ENCODE results near the gene CRELD1. TPM values are rescaled to one million over a fixed set of nuclear protein-coding genes. Genes with fewer than 3 reads are reported as not detected.

The CRELD1 gene
- total RNA-seq, 1 experiment from 2014 or later = 18.7 TPM

DNA sequence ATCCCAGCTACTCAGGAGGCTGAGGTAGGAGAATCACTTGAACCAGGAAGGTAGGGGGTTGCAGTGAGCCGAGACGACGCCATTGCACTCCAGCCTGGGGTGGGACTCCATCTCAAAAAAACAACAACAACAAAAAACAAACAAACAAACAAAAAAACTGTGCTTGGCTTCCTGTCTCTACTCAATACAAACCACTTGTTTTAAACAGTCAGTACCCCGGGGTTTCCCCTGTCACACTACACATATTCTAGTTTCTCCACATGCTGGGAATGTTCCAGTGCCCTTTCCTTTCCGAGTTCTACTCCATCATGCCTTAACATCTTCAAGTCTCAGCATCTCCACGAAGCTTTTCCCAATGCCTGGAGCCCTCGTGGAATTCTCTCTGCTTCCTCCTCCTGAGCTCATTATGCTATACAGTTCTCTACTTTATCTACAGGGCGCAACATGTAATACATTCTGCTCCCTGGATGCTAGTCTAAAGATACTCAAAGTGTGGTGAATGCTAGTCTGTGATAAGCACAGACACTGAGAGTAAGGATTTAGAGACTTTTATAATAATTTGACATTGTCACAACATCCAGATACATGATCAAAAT is 45.2 kb downstream of the CRELD1 start:
- Histone ChIP-seq H3K9ac (ENCODE audit: low read length) (no peak overlapping the region), H3K27me3 (ENCODE audit: insufficient read depth, low read length) (no peaks in the 10 kb centered on the region), H3K4me3 (replicated peaks in 1 of 2; ENCODE audit: low read depth in 1 of 2, low read length in 2 of 2) (no peak overlapping the region), H3K4me2 (ENCODE audit: low read length) (no peak overlapping the region), H3K9me3 (ENCODE audit: control insufficient read depth in 1 of 2, insufficient read depth in 1 of 2, low read depth in 1 of 2, low read length in 2 of 2) (no peaks in the 10 kb centered on the region), H4K20me1 (ENCODE audit: insufficient read depth) (no peaks in the 10 kb centered on the region), H3K36me3 (ENCODE audit: control insufficient read depth in 1 of 2, insufficient read depth in 2 of 2, low read length in 2 of 2) (no peaks in the 10 kb centered on the region; a peak in 1 of 4 replicates), H3K27ac (ENCODE audit: low read depth, low read length) (no peak overlapping the region), H3K4me1 (ENCODE audit: control insufficient read depth in 1 of 2, insufficient read depth in 2 of 2, low read length in 2 of 2) (peaks cover 19 to 28% of the 10 kb centered on the region in 2 experiments), H2AFZ (ENCODE audit: low read depth, low read length, poor library complexity, severe bottlenecking) (no peak overlapping the region), H3K79me2 (ENCODE audit: insufficient read depth, low read length) (peaks cover 23% of the 10 kb centered on the region), H3K9me2 (ENCODE audit: insufficient read depth) (no peaks in the 10 kb centered on the region)
- TF ChIP-seq JUND (IDR thresholded peaks at IDR 0.05) = no peak
- no peak for TF ChIP-seq CBX3 (IDR thresholded peaks at IDR 0.05; ENCODE audit: low read depth)
- TF ChIP-seq EGR1 (IDR thresholded peaks at IDR 0.05; ENCODE audit: low read depth) = no peak
- TF ChIP-seq, protein P1, sequence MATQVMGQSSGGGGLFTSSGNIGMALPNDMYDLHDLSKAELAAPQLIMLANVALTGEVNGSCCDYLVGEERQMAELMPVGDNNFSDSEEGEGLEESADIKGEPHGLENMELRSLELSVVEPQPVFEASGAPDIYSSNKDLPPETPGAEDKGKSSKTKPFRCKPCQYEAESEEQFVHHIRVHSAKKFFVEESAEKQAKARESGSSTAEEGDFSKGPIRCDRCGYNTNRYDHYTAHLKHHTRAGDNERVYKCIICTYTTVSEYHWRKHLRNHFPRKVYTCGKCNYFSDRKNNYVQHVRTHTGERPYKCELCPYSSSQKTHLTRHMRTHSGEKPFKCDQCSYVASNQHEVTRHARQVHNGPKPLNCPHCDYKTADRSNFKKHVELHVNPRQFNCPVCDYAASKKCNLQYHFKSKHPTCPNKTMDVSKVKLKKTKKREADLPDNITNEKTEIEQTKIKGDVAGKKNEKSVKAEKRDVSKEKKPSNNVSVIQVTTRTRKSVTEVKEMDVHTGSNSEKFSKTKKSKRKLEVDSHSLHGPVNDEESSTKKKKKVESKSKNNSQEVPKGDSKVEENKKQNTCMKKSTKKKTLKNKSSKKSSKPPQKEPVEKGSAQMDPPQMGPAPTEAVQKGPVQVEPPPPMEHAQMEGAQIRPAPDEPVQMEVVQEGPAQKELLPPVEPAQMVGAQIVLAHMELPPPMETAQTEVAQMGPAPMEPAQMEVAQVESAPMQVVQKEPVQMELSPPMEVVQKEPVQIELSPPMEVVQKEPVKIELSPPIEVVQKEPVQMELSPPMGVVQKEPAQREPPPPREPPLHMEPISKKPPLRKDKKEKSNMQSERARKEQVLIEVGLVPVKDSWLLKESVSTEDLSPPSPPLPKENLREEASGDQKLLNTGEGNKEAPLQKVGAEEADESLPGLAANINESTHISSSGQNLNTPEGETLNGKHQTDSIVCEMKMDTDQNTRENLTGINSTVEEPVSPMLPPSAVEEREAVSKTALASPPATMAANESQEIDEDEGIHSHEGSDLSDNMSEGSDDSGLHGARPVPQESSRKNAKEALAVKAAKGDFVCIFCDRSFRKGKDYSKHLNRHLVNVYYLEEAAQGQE (IDR thresholded peaks at IDR 0.05; ENCODE audit: low read depth) = no peak
- ChIA-PET CTCF (no interaction called here), RAD21 (ENCODE audit: low non-redundant PET in 1 of 2, low total read pairs in 2 of 2, uncharacterized antibody in 2 of 2, unreplicated experiment in 2 of 2) (no interaction called here), POLR2A (no interaction called here)
- intact Hi-C loops (cut with micrococcal nuclease) = no loop called here
- no peak for DNase-seq (ENCODE audit: low read depth, low spot score)
- BruUV-seq (replicated peaks) = no TSS peak
- no peak for ATAC-seq

DNA sequence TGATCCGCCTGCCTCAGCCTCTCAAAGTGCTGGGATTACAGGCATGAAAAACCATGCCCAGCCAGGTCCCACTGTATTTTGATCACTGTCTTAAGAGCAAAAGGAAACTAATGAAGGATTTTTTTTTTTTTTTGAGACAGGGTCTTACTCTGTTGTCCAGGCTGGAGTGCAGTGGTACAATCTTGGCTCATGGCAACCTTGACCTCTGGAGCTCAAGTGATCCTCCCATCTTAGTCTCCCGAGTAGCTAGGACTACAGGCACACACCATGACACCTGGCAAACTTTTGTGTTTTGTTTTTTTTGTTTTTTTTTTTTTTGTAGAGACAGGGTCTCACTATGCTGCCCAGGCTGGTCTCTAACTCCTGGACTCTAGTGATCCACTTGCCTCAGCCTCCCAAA is 46.6 kb downstream of the CRELD1 start:
- BruUV-seq (replicated peaks) = no TSS peak
- TF ChIP-seq CEBPB (IDR thresholded peaks at IDR 0.05; ENCODE audit: low read depth) (no peak), JUND (IDR thresholded peaks at IDR 0.05) (no peak), ZNF274 (IDR thresholded peaks at IDR 0.05; ENCODE audit: low read depth, low read length) (no peak), CBX3 (IDR thresholded peaks at IDR 0.05; ENCODE audit: low read depth) (no peak), POLR2A (IDR thresholded peaks at IDR 0.05; ENCODE audit: borderline replicate concordance, extremely low read depth, insufficient read depth, insufficient read length) (no peak), SRF (IDR thresholded peaks at IDR 0.05; ENCODE audit: low read depth) (no peak), EZH2phosphoT487 (IDR thresholded peaks at IDR 0.05; ENCODE audit: borderline replicate concordance) (no peak)
- TF ChIP-seq, protein P2, sequence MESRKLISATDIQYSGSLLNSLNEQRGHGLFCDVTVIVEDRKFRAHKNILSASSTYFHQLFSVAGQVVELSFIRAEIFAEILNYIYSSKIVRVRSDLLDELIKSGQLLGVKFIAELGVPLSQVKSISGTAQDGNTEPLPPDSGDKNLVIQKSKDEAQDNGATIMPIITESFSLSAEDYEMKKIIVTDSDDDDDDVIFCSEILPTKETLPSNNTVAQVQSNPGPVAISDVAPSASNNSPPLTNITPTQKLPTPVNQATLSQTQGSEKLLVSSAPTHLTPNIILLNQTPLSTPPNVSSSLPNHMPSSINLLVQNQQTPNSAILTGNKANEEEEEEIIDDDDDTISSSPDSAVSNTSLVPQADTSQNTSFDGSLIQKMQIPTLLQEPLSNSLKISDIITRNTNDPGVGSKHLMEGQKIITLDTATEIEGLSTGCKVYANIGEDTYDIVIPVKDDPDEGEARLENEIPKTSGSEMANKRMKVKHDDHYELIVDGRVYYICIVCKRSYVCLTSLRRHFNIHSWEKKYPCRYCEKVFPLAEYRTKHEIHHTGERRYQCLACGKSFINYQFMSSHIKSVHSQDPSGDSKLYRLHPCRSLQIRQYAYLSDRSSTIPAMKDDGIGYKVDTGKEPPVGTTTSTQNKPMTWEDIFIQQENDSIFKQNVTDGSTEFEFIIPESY (IDR thresholded peaks at IDR 0.05; ENCODE audit: extremely low read depth, insufficient replicate concordance, low read length) = no peak
- TF ChIP-seq, protein P3, sequence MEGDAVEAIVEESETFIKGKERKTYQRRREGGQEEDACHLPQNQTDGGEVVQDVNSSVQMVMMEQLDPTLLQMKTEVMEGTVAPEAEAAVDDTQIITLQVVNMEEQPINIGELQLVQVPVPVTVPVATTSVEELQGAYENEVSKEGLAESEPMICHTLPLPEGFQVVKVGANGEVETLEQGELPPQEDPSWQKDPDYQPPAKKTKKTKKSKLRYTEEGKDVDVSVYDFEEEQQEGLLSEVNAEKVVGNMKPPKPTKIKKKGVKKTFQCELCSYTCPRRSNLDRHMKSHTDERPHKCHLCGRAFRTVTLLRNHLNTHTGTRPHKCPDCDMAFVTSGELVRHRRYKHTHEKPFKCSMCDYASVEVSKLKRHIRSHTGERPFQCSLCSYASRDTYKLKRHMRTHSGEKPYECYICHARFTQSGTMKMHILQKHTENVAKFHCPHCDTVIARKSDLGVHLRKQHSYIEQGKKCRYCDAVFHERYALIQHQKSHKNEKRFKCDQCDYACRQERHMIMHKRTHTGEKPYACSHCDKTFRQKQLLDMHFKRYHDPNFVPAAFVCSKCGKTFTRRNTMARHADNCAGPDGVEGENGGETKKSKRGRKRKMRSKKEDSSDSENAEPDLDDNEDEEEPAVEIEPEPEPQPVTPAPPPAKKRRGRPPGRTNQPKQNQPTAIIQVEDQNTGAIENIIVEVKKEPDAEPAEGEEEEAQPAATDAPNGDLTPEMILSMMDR (IDR thresholded peaks at IDR 0.05 in 2 of 3, conservative IDR thresholded peaks at IDR 0.05 in 1 of 3; ENCODE audit: borderline replicate concordance in 1 of 3, insufficient read depth in 1 of 3, low read depth in 2 of 3, low read length in 2 of 3) = no peak
- TF ChIP-seq, protein P4, sequence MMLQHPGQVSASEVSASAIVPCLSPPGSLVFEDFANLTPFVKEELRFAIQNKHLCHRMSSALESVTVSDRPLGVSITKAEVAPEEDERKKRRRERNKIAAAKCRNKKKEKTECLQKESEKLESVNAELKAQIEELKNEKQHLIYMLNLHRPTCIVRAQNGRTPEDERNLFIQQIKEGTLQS (IDR thresholded peaks at IDR 0.05) = no peak

More for the DNA sequence above, 46.6 kb downstream of the CRELD1 start:
- ChIA-PET CTCF (no interaction called here), RAD21 (ENCODE audit: low non-redundant PET in 1 of 2, low total read pairs in 2 of 2, uncharacterized antibody in 2 of 2, unreplicated experiment in 2 of 2) (no interaction called here), POLR2A (no interaction called here)
- H3K9me2 ChIP-seq (ENCODE audit: insufficient read depth) = no peaks in the 10 kb centered on the region
- no peak overlapping the region for H3K4me2 ChIP-seq (ENCODE audit: low read length)
- H4K20me1 ChIP-seq (ENCODE audit: insufficient read depth) = no peaks in the 10 kb centered on the region
- H3K79me2 ChIP-seq (ENCODE audit: insufficient read depth, low read length) = peaks cover 31% of the 10 kb centered on the region
- H3K4me3 ChIP-seq (replicated peaks in 1 of 2; ENCODE audit: low read depth in 1 of 2, low read length in 2 of 2) = no peak overlapping the region
- intact Hi-C loops (cut with micrococcal nuclease) = loop anchor here (10.0 kb wide), 1 partner anchor 245 kb away; no protein-coding TSS in a partner anchor
- H3K9ac ChIP-seq (ENCODE audit: low read length) = no peak overlapping the region
- H3K4me1 ChIP-seq (ENCODE audit: control insufficient read depth in 1 of 2, insufficient read depth in 2 of 2, low read length in 2 of 2) = peaks cover 19 to 29% of the 10 kb centered on the region in 2 experiments
- no peak for DNase-seq (ENCODE audit: low read depth, low spot score)
- H3K36me3 ChIP-seq (ENCODE audit: control insufficient read depth in 1 of 2, insufficient read depth in 2 of 2, low read length in 2 of 2) = peaks cover 0 to 6% of the 10 kb centered on the region in 2 experiments; a peak in 2 of 4 replicates
- H3K27me3 ChIP-seq (ENCODE audit: insufficient read depth, low read length) = no peaks in the 10 kb centered on the region
- H3K9me3 ChIP-seq (ENCODE audit: control insufficient read depth in 1 of 2, insufficient read depth in 1 of 2, low read depth in 1 of 2, low read length in 2 of 2) = no peaks in the 10 kb centered on the region
- no peak for ATAC-seq
- H2AFZ ChIP-seq (ENCODE audit: low read depth, low read length, poor library complexity, severe bottlenecking) = no peak overlapping the region
- no peak overlapping the region for H3K27ac ChIP-seq (ENCODE audit: low read depth, low read length)

Data from HCT116 (cell line).